ENCODE results near the gene ATIC. TPM values are rescaled to one million over a fixed set of nuclear protein-coding genes. Genes with fewer than 3 reads are reported as not detected.

The ATIC gene
- total and polyA plus RNA-seq, 3 donors from 2014 or later, result 53.0 to 64.6 (median 62.1) TPM

- 92 to 94% methylated on average over 12 of the region's 12 CpGs for WGBS, 2 donors
- intact Hi-C loops (cut with DNase I; ENCODE audit: low total_unique reads), result no loop called here
- no peak overlapping the region for H3K27ac ChIP-seq
- no peaks in the 10 kb centered on the region for H3K4me1 ChIP-seq
- H3K27me3 ChIP-seq, result no peaks in the 10 kb centered on the region
- no peak for TF ChIP-seq POLR2A (IDR thresholded peaks at IDR 0.05)
- no peaks in the 10 kb centered on the region for H3K9me3 ChIP-seq
- H3K36me3 ChIP-seq (ENCODE audit: low read depth, missing control alignments), result no peaks in the 10 kb centered on the region
- no peak for DNase-seq
- no peak overlapping the region for H3K4me3 ChIP-seq
Measured at GRCh38 chr2:215392687-215393270, 80.9 kb downstream of the ATIC start.

GRCh38 chr2:215394102-215394805, 82.4 kb downstream of the ATIC start:
- intact Hi-C loops (cut with DNase I; ENCODE audit: low total_unique reads), result no loop called here
- no peaks in the 10 kb centered on the region for H3K36me3 ChIP-seq (ENCODE audit: low read depth, missing control alignments)
- H3K27ac ChIP-seq, result no peak overlapping the region
- H3K4me1 ChIP-seq, result no peaks in the 10 kb centered on the region
- WGBS, 2 donors, result 88 to 89% methylated on average over 7 of the region's 7 CpGs
- no peaks in the 10 kb centered on the region for H3K9me3 ChIP-seq
- no peak overlapping the region for H3K4me3 ChIP-seq
- H3K27me3 ChIP-seq, result no peaks in the 10 kb centered on the region
- TF ChIP-seq POLR2A (IDR thresholded peaks at IDR 0.05) (no peak), CTCF (IDR thresholded peaks at IDR 0.05) (no peak)
- no peak for DNase-seq

- WGBS, 2 donors, result 71% methylated on average over 5 of the region's 5 CpGs
- intact Hi-C loops (cut with DNase I; ENCODE audit: low total_unique reads), result no loop called here
- DNase-seq, result no peak
Measured at GRCh38 chr2:215395687-215396460, 84.0 kb downstream of the ATIC start.

GRCh38 chr2:215396595-215397313, 84.9 kb downstream of the ATIC start:
- H3K4me3 ChIP-seq, result no peak overlapping the region
- no peak for DNase-seq
- H3K9me3 ChIP-seq, result no peaks in the 10 kb centered on the region
- H3K4me1 ChIP-seq, result no peaks in the 10 kb centered on the region
- 71 to 73% methylated on average over 2 of the region's 2 CpGs for WGBS, 2 donors
- H3K36me3 ChIP-seq (ENCODE audit: low read depth, missing control alignments), result no peaks in the 10 kb centered on the region
- no peak overlapping the region for H3K27ac ChIP-seq
- H3K27me3 ChIP-seq, result no peaks in the 10 kb centered on the region
- TF ChIP-seq CTCF (IDR thresholded peaks at IDR 0.05) (no peak), POLR2A (IDR thresholded peaks at IDR 0.05) (no peak)
- intact Hi-C loops (cut with DNase I; ENCODE audit: low total_unique reads), result no loop called here

More at GRCh38 chr2:215395687-215396460, 84.0 kb downstream of the ATIC start:
- Histone ChIP-seq H3K36me3 (ENCODE audit: low read depth, missing control alignments) (no peaks in the 10 kb centered on the region), H3K27me3 (no peaks in the 10 kb centered on the region), H3K9me3 (no peaks in the 10 kb centered on the region), H3K27ac (no peak overlapping the region), H3K4me1 (no peaks in the 10 kb centered on the region), H3K4me3 (no peak overlapping the region)
- no peak for TF ChIP-seq CTCF (IDR thresholded peaks at IDR 0.05)
- TF ChIP-seq POLR2A (IDR thresholded peaks at IDR 0.05), result no peak
